HG03064 (cell line): ENCODE measurements around the gene OR7C2.

Source experiments
- ATAC-seq: cut with Tn5 transposase; IDR thresholded peaks from one replicate; pipeline ENCODE4 v1.9.1; 2021; ENCODE audit warnings: low read depth; ENCODE audit not compliant: unreplicated experiment

Gene OR7C2

DNA sequence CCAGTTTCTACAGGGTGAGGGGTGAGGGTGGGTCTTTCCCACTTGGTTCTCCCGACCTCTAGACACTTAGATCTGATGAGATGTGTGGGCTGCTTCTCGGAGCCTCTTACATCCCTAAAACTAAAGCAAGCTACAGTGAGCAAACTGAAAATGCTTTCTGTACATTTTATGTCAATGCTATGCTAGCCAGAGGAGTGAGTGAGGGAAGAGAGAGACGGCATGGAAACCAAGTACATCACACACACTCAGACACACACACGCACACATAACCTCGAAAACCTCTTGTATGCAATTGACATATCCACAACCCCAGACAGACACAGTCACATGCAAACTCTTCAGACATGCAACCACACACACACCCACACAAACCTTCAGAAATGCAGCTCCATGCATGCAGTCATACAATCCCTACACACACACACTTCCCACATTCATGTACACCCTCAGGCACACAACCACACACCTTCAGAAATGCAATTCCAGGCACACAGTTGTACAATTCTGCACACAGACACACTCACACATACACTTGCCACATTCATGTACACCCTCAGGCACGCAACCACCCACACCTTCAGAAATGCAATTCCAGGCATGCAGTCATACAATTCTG is 37.0 kb downstream of the OR7C2 start:
- no peak for ATAC-seq

DNA sequence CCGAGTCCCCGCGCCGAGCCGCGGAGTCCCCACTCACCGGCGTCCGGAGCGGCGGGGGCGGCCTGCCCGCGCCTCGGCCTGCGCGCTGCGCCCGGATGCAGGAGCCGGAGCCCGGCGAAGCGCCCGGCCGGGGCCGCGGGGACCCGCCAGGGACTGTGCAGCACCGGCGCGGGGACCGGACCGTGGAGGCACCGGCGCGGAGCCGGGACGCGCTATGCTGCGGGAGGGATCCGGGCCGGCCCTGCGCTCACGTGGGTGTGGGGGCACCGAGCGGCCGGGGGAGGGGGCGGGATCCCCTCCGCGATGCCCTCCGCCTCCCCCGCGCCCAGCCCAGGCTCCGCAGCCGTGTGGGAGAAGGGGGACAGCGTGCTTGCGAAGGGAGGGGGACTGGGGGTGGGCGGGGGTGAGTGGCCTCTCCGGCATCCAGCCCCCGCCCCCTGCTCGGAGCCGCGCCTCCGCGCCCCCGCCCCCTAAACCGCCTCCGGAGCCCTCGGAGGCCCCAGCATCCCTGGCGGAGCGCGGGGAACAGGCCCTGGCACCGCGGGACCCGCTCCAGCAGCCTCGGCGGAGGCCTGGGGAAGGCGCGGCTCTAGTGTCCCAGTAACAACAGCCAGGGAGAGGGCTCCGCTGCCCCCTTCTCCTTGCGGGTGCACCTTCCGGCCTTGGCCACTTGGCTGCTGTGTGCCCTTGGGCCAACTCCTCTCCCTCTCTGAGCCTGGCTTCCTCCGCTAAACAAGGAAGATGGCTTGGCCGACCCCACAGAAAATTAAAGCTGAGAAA is 38.4 kb downstream of the OR7C2 start, which contains the start of gene SLC1A6:
SLC1A6 (minus strand) TSS at position 389 of the 780 bp plus-strand sequence. CDS start 6,954 bp downstream, outside the sequence.
- ATAC-seq: no peak

DNA sequence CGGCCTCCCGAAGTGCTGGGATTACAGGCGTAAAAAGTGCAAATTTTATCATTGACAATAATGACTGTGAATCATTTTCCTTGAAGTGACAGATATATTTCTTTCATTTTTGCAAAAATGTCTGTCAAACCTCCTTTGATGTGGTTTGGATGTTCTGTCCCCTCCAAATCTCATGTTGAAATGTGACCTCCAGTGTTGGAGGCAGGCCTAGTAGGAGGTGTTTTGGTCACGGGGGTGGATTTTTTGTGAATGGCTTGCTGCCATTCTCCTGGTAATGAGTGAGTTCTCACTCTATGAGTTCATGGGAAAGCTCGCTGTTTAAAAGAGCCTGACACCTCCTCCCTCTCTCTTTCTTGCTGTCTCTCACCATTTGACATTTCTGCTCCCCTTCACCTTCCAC is 43.8 kb downstream of the OR7C2 start:
- ATAC-seq: no peak
